IMR-90 (cell line): ENCODE data around the gene SEC14L1. TPM values are rescaled to one million over a fixed set of nuclear protein-coding genes. Genes with fewer than 3 reads are reported as not detected.

ENCODE experiments used
- ATAC-seq: fragments of 200-7000 bp; cut with Tn5 transposase; 2 replicates; pipeline ENCODE4 v1.9.1; 2020; ENCODE audit warnings: low read depth, mild to moderate bottlenecking, moderate library complexity
- BruUV-seq: library from RNA; stranded (reverse); fragments of 400-500 nt; replicated peaks from 2 replicates; lab custom pipeline; 2021; lab: Mats Ljungman, UMichigan
- CTCF ChIA-PET: fragments of 300-600 bp; formaldehyde crosslinking; extraction: SDS; loops from one replicate; lab custom pipeline; 2021; ENCODE audit warnings: antibody characterized with exemption; lab: Yijun Ruan, JAX
- POLR2A ChIA-PET: fragments of 300-600 bp; sonication (Branson Sonifier 250); formaldehyde crosslinking; loops from one replicate; lab custom pipeline; 2022; ENCODE audit warnings: antibody characterized with exemption; ENCODE audit not compliant: unreplicated experiment; lab: Charles Lee
- DNase-seq: peaks from one replicate; pipeline ENCODE4 v3.0.0; 2013
- H2AFZ ChIP-seq: replicated peaks from 2 replicates; pipeline ENCODE3; 2013; ENCODE audit warnings: low read length, mild to moderate bottlenecking; ENCODE audit not compliant: poor library complexity
- H2AK5ac ChIP-seq: 2 replicates; pipeline ENCODE4 v1.6.1; 2013; ENCODE audit warnings: low read depth, low read length, inconsistent platforms
- H2AK9ac ChIP-seq: replicated peaks from 2 replicates; pipeline ENCODE3; 2013; ENCODE audit warnings: mild to moderate bottlenecking, low read depth, low read length, moderate library complexity; ENCODE audit not compliant: poor library complexity
- H2BK120ac ChIP-seq: 2 replicates; pipeline ENCODE4 v1.6.1; 2013; ENCODE audit warnings: low read depth, low read length, inconsistent platforms
- H2BK15ac ChIP-seq: 3 replicates; pipeline ENCODE4 v1.6.1; 2013; ENCODE audit warnings: low read depth, low read length, inconsistent platforms
- H2BK20ac ChIP-seq: 2 replicates; pipeline ENCODE4 v1.6.1; 2013; ENCODE audit warnings: low read depth, mild to moderate bottlenecking, inconsistent platforms, low read length, moderate library complexity
- H2BK5ac ChIP-seq: 2 replicates; pipeline ENCODE4 v1.6.1; 2013; ENCODE audit warnings: mild to moderate bottlenecking, low read depth, low read length, inconsistent platforms; ENCODE audit not compliant: poor library complexity, severe bottlenecking
- H3K14ac ChIP-seq: replicated peaks from 2 replicates; pipeline ENCODE4 v1.6.1; 2013; ENCODE audit warnings: low read depth, low read length, inconsistent platforms
- H3K18ac ChIP-seq: 2 replicates; pipeline ENCODE4 v1.6.1; 2013; ENCODE audit warnings: low read depth, low read length, control low read depth
- H3K23ac ChIP-seq: 2 replicates; pipeline ENCODE4 v1.6.1; 2013; ENCODE audit warnings: low read depth, low read length, inconsistent platforms
- H3K27ac ChIP-seq: 2 replicates; pipeline ENCODE4 v1.5.1; 2013; ENCODE audit warnings: mild to moderate bottlenecking, control low read depth, low read length; ENCODE audit not compliant: insufficient read depth
- H3K27me3 ChIP-seq: 2 replicates; pipeline ENCODE4 v1.6.1; 2013; ENCODE audit warnings: low read length; ENCODE audit not compliant: control insufficient read depth, insufficient read depth
- H3K36me3 ChIP-seq: 2 replicates; pipeline ENCODE4 v1.6.1; 2013; ENCODE audit warnings: low read length, mixed read lengths; ENCODE audit not compliant: control insufficient read depth, insufficient read depth
- H3K4ac ChIP-seq: 2 replicates; pipeline ENCODE4 v1.6.1; 2013; ENCODE audit warnings: low read depth, low read length, inconsistent platforms
- H3K4me1 ChIP-seq: 2 replicates; pipeline ENCODE4 v1.6.1; 2013; ENCODE audit warnings: low read length, mixed read lengths; ENCODE audit not compliant: control insufficient read depth, insufficient read depth
- H3K4me2 ChIP-seq: 2 replicates; pipeline ENCODE4 v1.6.1; 2013; ENCODE audit warnings: low read depth, mild to moderate bottlenecking, control low read depth, low read length, moderate library complexity
- H3K4me3 ChIP-seq: 2 replicates; pipeline ENCODE4 v1.5.1; 2013; ENCODE audit warnings: low read depth, mild to moderate bottlenecking, control low read depth, low read length, moderate library complexity; ENCODE audit not compliant: insufficient read depth
- H3K56ac ChIP-seq: 2 replicates; pipeline ENCODE4 v1.6.1; 2013; ENCODE audit warnings: low read length, inconsistent platforms; ENCODE audit not compliant: insufficient read depth; ENCODE audit errors: extremely low read depth
- H3K79me1 ChIP-seq, 2 experiments: 2 replicates each; pipeline ENCODE4 v1.6.1; 2013; ENCODE audit warnings: low read length in 2 of 2, inconsistent platforms in 1 of 2, low read depth in 1 of 2
- H3K9ac ChIP-seq: 2 replicates; pipeline ENCODE4 v1.6.1; 2013; ENCODE audit warnings: low read depth, low read length, control low read depth
- H3K9me1 ChIP-seq: 2 replicates; pipeline ENCODE4 v1.6.1; 2013; ENCODE audit warnings: low read length, inconsistent platforms; ENCODE audit not compliant: insufficient read depth
- H3K9me3 ChIP-seq: 2 replicates; pipeline ENCODE4 v1.6.1; 2013; ENCODE audit warnings: low read length; ENCODE audit not compliant: control insufficient read depth, insufficient read depth
- H4K20me1 ChIP-seq: 2 replicates; pipeline ENCODE4 v1.6.1; 2013; ENCODE audit warnings: low read length, inconsistent platforms; ENCODE audit not compliant: insufficient read depth
- H4K5ac ChIP-seq: 2 replicates; pipeline ENCODE4 v1.6.1; 2013; ENCODE audit warnings: mild to moderate bottlenecking, low read depth, low read length, control low read depth
- H4K8ac ChIP-seq, 2 experiments: 2 replicates each; pipeline ENCODE4 v1.6.1; 2013; ENCODE audit warnings: low read depth in 2 of 2, low read length in 2 of 2, control low read depth in 1 of 2, inconsistent platforms in 1 of 2
- H4K91ac ChIP-seq: 2 replicates; pipeline ENCODE4 v1.6.1; 2013; ENCODE audit warnings: low read depth, low read length, inconsistent platforms; ENCODE audit not compliant: insufficient read depth
- CHD1 ChIP-seq: IDR thresholded peaks from 2 replicates; pipeline ENCODE4 v1.6.1; 2012; ENCODE audit warnings: low read depth, low read length, improper control_type of control experiment
- CTCF ChIP-seq: conservative IDR thresholded peaks from 2 replicates; pipeline ENCODE4 v1.5.1; 2012; ENCODE audit warnings: mild to moderate bottlenecking, low read depth, low read length, improper control_type of control experiment
- MXI1 ChIP-seq: IDR thresholded peaks from 2 replicates; pipeline ENCODE4 v1.6.1; 2012; ENCODE audit warnings: low read depth, mild to moderate bottlenecking, low read length, moderate library complexity, borderline replicate concordance
- SMC3 ChIP-seq: fragments of 150-350 bp; IDR thresholded peaks from 2 replicates; pipeline ENCODE4 v1.6.1; 2016; ENCODE audit warnings: low read depth, mild to moderate bottlenecking, antibody characterized with exemption, low read length, moderate library complexity
- USF2 ChIP-seq: fragments of 150-350 bp; IDR thresholded peaks from 2 replicates; pipeline ENCODE4 v1.6.1; 2017; ENCODE audit warnings: mild to moderate bottlenecking, antibody characterized with exemption, low read length, low read depth
- WGBS, 2 experiments: methylation state at CpG; one replicate each; pipeline versions ENCODE4 v1.1.5 to v1.1.7; 2013; ENCODE audit warnings: missing lambda C conversion rate in 2 of 2; ENCODE audit not compliant: insufficient read length in 1 of 2; ENCODE audit errors: extremely low coverage in 2 of 2; 5-methylcytosine and 5-hydroxymethylcytosine counted together
- dilution Hi-C: fragments of 300-500 bp; cut with HindIII; formaldehyde crosslinking; loops from one replicate; pipeline ENCODE4 v1.14.3; 2018; ENCODE audit warnings: low sequenced_read_pairs; ENCODE audit not compliant: unreplicated experiment
- in situ Hi-C: fragments of 300-500 bp; cut with MboI; formaldehyde crosslinking; loops from 3 replicates; pipeline ENCODE4 v1.14.3; 2019; ENCODE audit warnings: low sequenced_read_pairs, inconsistent platforms, mixed read lengths
- intact Hi-C: fragments of 100-400 bp; cut with micrococcal nuclease; formaldehyde crosslinking; loops from 2 replicates; pipeline ENCODE4 v1.10.0; 2022
- polyA plus RNA-seq, 3 experiments: library from polyadenylated mRNA; depleted of rRNA; stranded (reverse); fragments of >200 nt; gene quantifications; 2 replicates each; pipeline ENCODE4 v1.2.3, GENCODE V29; 2012; ENCODE audit warnings: low replicate concordance in 1 of 3
- total RNA-seq: library from RNA; depleted of rRNA; stranded (reverse); fragments of >200 nt; gene quantifications from 2 replicates; pipeline ENCODE4 v1.2.3, GENCODE V29; 2012

Gene SEC14L1
- total and polyA plus RNA-seq, 2 of the 4 experiments (the other 2 are of a cell fraction), result 24.9 to 35.8 TPM

- no peak overlapping the region for H2AK9ac ChIP-seq
- WGBS, 2 experiments, result 69% methylated on average over 2 of the region's 14 CpGs; no CpG with 5 or more reads in 1 of the 2 experiments
- DNase-seq, result peak; percentile 10
- POLR2A ChIA-PET, result no interaction called here
- H4K91ac ChIP-seq, result no peak overlapping the region
- H3K9me3 ChIP-seq, result no peaks in the 10 kb centered on the region
- ATAC-seq, result no peak
- BruUV-seq, result no TSS peak
- no peaks in the 10 kb centered on the region for H3K27me3 ChIP-seq
- H3K4me2 ChIP-seq, result no peak overlapping the region
- H3K4me3 ChIP-seq, result no peak overlapping the region
- no peak overlapping the region for H3K9ac ChIP-seq
- H4K20me1 ChIP-seq, result no peaks in the 10 kb centered on the region
- no peak overlapping the region for H2BK15ac ChIP-seq
- no peak overlapping the region for H2AK5ac ChIP-seq
- H3K79me1 ChIP-seq, result peaks cover 16 to 31% of the 10 kb centered on the region in 2 experiments
- TF ChIP-seq USF2, result no peak
- TF ChIP-seq MXI1, result no peak
- TF ChIP-seq SMC3, result no peak
- TF ChIP-seq CHD1, result no peak
- TF ChIP-seq CTCF, result no peak
- H3K4me1 ChIP-seq, result no peaks in the 10 kb centered on the region; the same call in 1 of the 2 replicates
- no peak overlapping the region for H3K4ac ChIP-seq
- H3K14ac ChIP-seq, result no peak overlapping the region
- H3K56ac ChIP-seq, result no peak overlapping the region
- intact Hi-C loops (loop anchor here (5.0 kb wide), 1 partner anchor 109 kb away; no protein-coding TSS in a partner anchor), in situ Hi-C loops (no loop called here), dilution Hi-C loops (no loop called here)
- no peak overlapping the region for H2BK120ac ChIP-seq
- no peak overlapping the region for H3K18ac ChIP-seq
- H2AFZ ChIP-seq, result no peak overlapping the region
- H3K36me3 ChIP-seq, result peaks cover 56% of the 10 kb centered on the region
- H3K27ac ChIP-seq, result no peak overlapping the region
- no peak overlapping the region for H4K8ac ChIP-seq
- H3K23ac ChIP-seq, result no peak overlapping the region
- peaks cover 10% of the 10 kb centered on the region for H3K9me1 ChIP-seq
- no peak overlapping the region for H2BK20ac ChIP-seq
- H4K5ac ChIP-seq, result no peak overlapping the region
- CTCF ChIA-PET, result no interaction called here
- H2BK5ac ChIP-seq, result no peak overlapping the region
These were observed 65.6 kb downstream of the SEC14L1 start for GRCh38 chr17:77206158-77206956.
